K562 (cell line): Measurements from ENCODE around the gene AFG1L. TPM values are rescaled to one million over a fixed set of nuclear protein-coding genes. Genes with fewer than 3 reads are reported as not detected.

Experiments
- BHLHE40 ChIP-seq: IDR thresholded peaks from 2 replicates; pipeline ENCODE4 v1.6.1; 2011; ENCODE audit warnings: low read length, improper control_type of control experiment
- COPS2 ChIP-seq: fragments of 450-650 bp; conservative IDR thresholded peaks from 2 replicates; pipeline ENCODE4 v1.6.1; 2016; ENCODE audit warnings: mild to moderate bottlenecking, moderate library complexity
- CREB1 ChIP-seq, 2 experiments: sonication (generic) in 1 of 2; formaldehyde crosslinking in 1 of 2; IDR thresholded peaks; 2 replicates each; pipeline versions ENCODE4 v1.6.1 to v1.8.0; 2012 to 2022; ENCODE audit warnings: inconsistent platforms in 1 of 2, mild to moderate bottlenecking in 1 of 2, missing genetic modification reagents in 1 of 2, moderate library complexity in 1 of 2
- EP300 ChIP-seq: IDR thresholded peaks from 2 replicates; pipeline ENCODE4 v1.6.1; 2012; ENCODE audit warnings: low read length, improper control_type of control experiment
- HNRNPK ChIP-seq: fragments of 200-400 bp; formaldehyde crosslinking; IDR thresholded peaks from one replicate; pipeline ENCODE4 v1.6.1; 2018; ENCODE audit warnings: mild to moderate bottlenecking, low read depth, low read length; ENCODE audit not compliant: poor library complexity, severe bottlenecking
- KLF1 ChIP-seq: fragments of 450-650 bp; IDR thresholded peaks from 2 replicates; pipeline ENCODE4 v1.6.1; 2016; ENCODE audit warnings: missing genetic modification characterization, missing compliant biosample characterization
- MBD1 ChIP-seq: fragments of 250-450 bp; sonication (Bioruptor Pico); IDR thresholded peaks from 2 replicates; pipeline ENCODE4 v1.8.0; 2022; ENCODE audit warnings: inconsistent platforms
- MXI1 ChIP-seq: IDR thresholded peaks from 2 replicates; pipeline ENCODE4 v1.6.1; 2011; ENCODE audit warnings: low read depth, mild to moderate bottlenecking, improper control_type of control experiment, low read length
- MYNN ChIP-seq, 2 experiments: sonication (generic); formaldehyde crosslinking in 1 of 2; IDR thresholded peaks; 2 replicates each; pipeline versions ENCODE4 v1.5.0 to v1.6.1; 2016 to 2020; ENCODE audit warnings: antibody characterized with exemption in 1 of 2, missing genetic modification reagents in 1 of 2
- NEUROD1 ChIP-seq: fragments of 150-350 bp; IDR thresholded peaks from 2 replicates; pipeline ENCODE4 v1.6.1; 2014; ENCODE audit warnings: borderline replicate concordance, low read length, low read depth; ENCODE audit not compliant: partially characterized antibody
- NFYB ChIP-seq: IDR thresholded peaks from 2 replicates; pipeline ENCODE4 v1.6.1; 2011; ENCODE audit warnings: mild to moderate bottlenecking, moderate library complexity; ENCODE audit not compliant: insufficient read length; ENCODE audit errors: extremely low read depth
- NR2C2 ChIP-seq, 2 experiments: fragments of 200-800 bp in 1 of 2; sonication (Bioruptor generic) in 1 of 2; sonication (generic) in 1 of 2; formaldehyde crosslinking in 1 of 2; IDR thresholded peaks; 2 replicates each; pipeline versions ENCODE4 v1.6.1 to v1.8.0; 2016 to 2022; ENCODE audit warnings: mild to moderate bottlenecking in 1 of 2, missing compliant biosample characterization in 1 of 2, missing genetic modification characterization in 1 of 2, missing genetic modification reagents in 1 of 2
- PKNOX1 ChIP-seq: fragments of 450-650 bp; IDR thresholded peaks from 2 replicates; pipeline ENCODE4 v1.6.1; 2016
- RFX5 ChIP-seq: IDR thresholded peaks from 2 replicates; pipeline ENCODE4 v1.6.1; 2011; ENCODE audit warnings: low read depth, mild to moderate bottlenecking, improper control_type of control experiment, low read length
- RHOXF2B ChIP-seq: fragments of 250-450 bp; sonication (Bioruptor Pico); conservative IDR thresholded peaks from 2 replicates; pipeline ENCODE4 v1.5.1; 2021
- TCF7L2 ChIP-seq: fragments of 150-350 bp; IDR thresholded peaks from 2 replicates; pipeline ENCODE4 v1.6.1; 2016; ENCODE audit warnings: low read depth, mild to moderate bottlenecking, low read length, moderate library complexity
- XRCC3 ChIP-seq: fragments of 450-650 bp; IDR thresholded peaks from 2 replicates; pipeline ENCODE4 v1.6.1; 2017; ENCODE audit warnings: mild to moderate bottlenecking, moderate library complexity
- ZBTB7A ChIP-seq: IDR thresholded peaks from 2 replicates; pipeline ENCODE4 v1.6.1; 2011; ENCODE audit warnings: low read depth, mild to moderate bottlenecking, low read length, moderate library complexity, borderline replicate concordance; ENCODE audit not compliant: control insufficient read depth
- ZNF584 ChIP-seq: fragments of 200-800 bp; sonication (Bioruptor generic); IDR thresholded peaks from 2 replicates; pipeline ENCODE4 v1.6.1; 2016; ENCODE audit warnings: low read depth, mild to moderate bottlenecking, missing genetic modification characterization, missing compliant biosample characterization
- polyA plus RNA-seq, 8 experiments: library from polyadenylated mRNA; depleted of rRNA in 4 of 8; stranded (reverse) in 5 of 8; unstranded in 3 of 8; fragments of >200 nt; fragmentation: Nextera tagmentation in 2 of 8; fragmentation: Illumina TruSeq in 1 of 8; extraction: Ambion mirVana in 2 of 8; extraction: Trizol in 1 of 8; gene quantifications; 2 replicates each; pipeline versions ENCODE4 v1.2.1 to v1.2.3, GENCODE V29; 2011 to 2014; ENCODE audit warnings: inconsistent platforms in 1 of 8, missing spikeins in 1 of 8
- total RNA-seq, 7 experiments: library from RNA; depleted of rRNA in 6 of 7; stranded (reverse); fragments of >200 nt in 6 of 7; fragmentation: Illumina TruSeq in 2 of 7; extraction: Trizol in 2 of 7; gene quantifications; 2 replicates each; pipeline versions ENCODE4 v1.2.1 to v1.2.3, GENCODE V29; 2011 to 2021; ENCODE audit warnings: low replicate concordance in 1 of 7
- TF ChIP-seq, protein P1 (sequence below): IDR thresholded peaks from 2 replicates; pipeline ENCODE4 v1.6.1; 2011; ENCODE audit warnings: borderline replicate concordance, low read depth, mild to moderate bottlenecking, moderate library complexity, low read length; ENCODE audit not compliant: insufficient read depth, poor library complexity, severe bottlenecking
- TF ChIP-seq, protein P2 (sequence below): fragments of 250-450 bp; sonication (Bioruptor Pico); IDR thresholded peaks from 2 replicates; pipeline ENCODE4 v1.4.0; 2020

Gene AFG1L
- total and polyA plus RNA-seq, 9 of the 15 experiments (the other 6 are each of a cell fraction or from before 2014, with no cell fraction given) = 2.2 to 15.5 (median 5.8) TPM

GRCh38 chr6:108558372-108559096 lies 263.7 kb downstream of the AFG1L start (continued):
- peak; percentile 52; the same call in 1 of the 2 replicates for TF ChIP-seq ZBTB7A
- TF ChIP-seq MYNN (IDR thresholded peaks at IDR 0.05) = no peak
- no peak for TF ChIP-seq MYNN (CRISPR knock-in tag; IDR thresholded peaks at IDR 0.05)
- peak; percentile 99 for TF ChIP-seq PKNOX1
- peak; percentile 71; the same call in 1 of the 2 replicates for TF ChIP-seq ZNF584 (CRISPR knock-in tag)
- TF ChIP-seq, protein P1, sequence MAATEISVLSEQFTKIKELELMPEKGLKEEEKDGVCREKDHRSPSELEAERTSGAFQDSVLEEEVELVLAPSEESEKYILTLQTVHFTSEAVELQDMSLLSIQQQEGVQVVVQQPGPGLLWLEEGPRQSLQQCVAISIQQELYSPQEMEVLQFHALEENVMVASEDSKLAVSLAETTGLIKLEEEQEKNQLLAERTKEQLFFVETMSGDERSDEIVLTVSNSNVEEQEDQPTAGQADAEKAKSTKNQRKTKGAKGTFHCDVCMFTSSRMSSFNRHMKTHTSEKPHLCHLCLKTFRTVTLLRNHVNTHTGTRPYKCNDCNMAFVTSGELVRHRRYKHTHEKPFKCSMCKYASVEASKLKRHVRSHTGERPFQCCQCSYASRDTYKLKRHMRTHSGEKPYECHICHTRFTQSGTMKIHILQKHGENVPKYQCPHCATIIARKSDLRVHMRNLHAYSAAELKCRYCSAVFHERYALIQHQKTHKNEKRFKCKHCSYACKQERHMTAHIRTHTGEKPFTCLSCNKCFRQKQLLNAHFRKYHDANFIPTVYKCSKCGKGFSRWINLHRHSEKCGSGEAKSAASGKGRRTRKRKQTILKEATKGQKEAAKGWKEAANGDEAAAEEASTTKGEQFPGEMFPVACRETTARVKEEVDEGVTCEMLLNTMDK = no peak
- TF ChIP-seq, protein P2, sequence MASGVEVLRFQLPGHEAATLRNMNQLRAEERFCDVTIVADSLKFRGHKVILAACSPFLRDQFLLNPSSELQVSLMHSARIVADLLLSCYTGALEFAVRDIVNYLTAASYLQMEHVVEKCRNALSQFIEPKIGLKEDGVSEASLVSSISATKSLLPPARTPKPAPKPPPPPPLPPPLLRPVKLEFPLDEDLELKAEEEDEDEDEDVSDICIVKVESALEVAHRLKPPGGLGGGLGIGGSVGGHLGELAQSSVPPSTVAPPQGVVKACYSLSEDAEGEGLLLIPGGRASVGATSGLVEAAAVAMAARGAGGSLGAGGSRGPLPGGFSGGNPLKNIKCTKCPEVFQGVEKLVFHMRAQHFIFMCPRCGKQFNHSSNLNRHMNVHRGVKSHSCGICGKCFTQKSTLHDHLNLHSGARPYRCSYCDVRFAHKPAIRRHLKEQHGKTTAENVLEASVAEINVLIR (CRISPR knock-in tag) = peak; percentile 95
- TF ChIP-seq KLF1 = no peak
- TF ChIP-seq HNRNPK = peak; percentile 76
- no peak for TF ChIP-seq TCF7L2
- peak; percentile 95 for TF ChIP-seq BHLHE40
- peak; percentile 18; the same call in 1 of the 2 replicates for TF ChIP-seq EP300
- peak; percentile 97 for TF ChIP-seq NEUROD1
- TF ChIP-seq NR2C2 (CRISPR knock-in tag; IDR thresholded peaks at IDR 0.05) = peak; percentile 43; the same call in 1 of the 2 replicates
- TF ChIP-seq NR2C2 (tag; IDR thresholded peaks at IDR 0.05) = peak; percentile 84
- peak; percentile 95 for TF ChIP-seq CREB1 (IDR thresholded peaks at IDR 0.05)
- peak; percentile 96 for TF ChIP-seq CREB1 (CRISPR knock-in tag; IDR thresholded peaks at IDR 0.05)
- peak; percentile 71 for TF ChIP-seq NFYB
- TF ChIP-seq COPS2 = no peak
- 0 out of 2 replicates have a peak, but pooled peaks have one; percentile 2 for TF ChIP-seq MXI1
- TF ChIP-seq MBD1 = no peak
- no peak for TF ChIP-seq XRCC3
- no peak for TF ChIP-seq RHOXF2B (CRISPR knock-in tag)
- TF ChIP-seq RFX5 = 0 out of 2 replicates have a peak, but pooled peaks have one; percentile 31
